ENCODE results near the gene RAB42.

Gene RAB42

DNA sequence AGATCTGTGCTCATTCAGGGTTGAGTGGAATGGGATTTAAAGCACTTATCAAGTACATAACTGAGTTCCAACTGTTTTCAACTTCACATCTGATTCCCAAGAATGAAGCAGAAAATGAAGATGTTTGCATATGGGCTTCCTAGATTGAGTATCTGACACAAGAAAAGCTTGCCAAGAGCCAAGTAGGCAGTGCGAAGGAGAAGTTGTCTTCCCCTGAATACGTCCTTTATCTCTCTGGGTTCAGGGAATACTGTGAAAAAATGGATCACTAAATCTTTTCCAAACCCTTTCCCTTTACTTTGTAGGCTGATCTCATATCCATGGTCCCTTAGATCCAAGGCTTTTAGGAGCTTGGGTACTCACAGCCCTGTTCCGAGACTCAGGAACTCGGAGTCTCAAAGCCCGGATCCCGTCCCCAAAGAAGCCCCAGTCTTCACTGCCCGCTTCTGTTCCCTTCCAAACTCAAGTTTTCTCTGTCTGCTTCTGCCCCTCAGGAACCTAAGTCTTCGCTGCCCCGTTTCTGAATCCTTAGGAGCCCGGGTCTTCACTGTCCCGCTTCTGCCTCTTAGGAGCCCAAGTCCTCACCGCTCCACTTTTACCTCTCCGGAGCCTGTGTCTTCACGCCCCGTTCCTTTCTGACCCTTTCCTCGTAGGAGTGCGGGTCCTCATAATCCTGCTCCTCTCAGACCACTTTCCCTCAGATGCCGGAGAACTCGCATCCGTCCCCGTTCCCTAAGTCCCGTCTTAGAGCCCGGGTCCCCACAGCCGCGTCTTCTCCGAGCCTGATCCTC, 50.2 kb downstream of the RAB42 start:
- no peaks in the 10 kb centered on the region for H3K36me3 ChIP-seq
- H3K27ac ChIP-seq, result peak overlapping the region; percentile 96
- H3K4me1 ChIP-seq (ENCODE audit: control insufficient read depth in 1 of 2, insufficient read depth in 1 of 2, low read depth in 1 of 2, low read length in 1 of 2), result peaks cover 33 to 38% of the 10 kb centered on the region in 2 experiments
- H3K27me3 ChIP-seq, result no peaks in the 10 kb centered on the region
- no peaks in the 10 kb centered on the region for H3K9me3 ChIP-seq
- TF ChIP-seq, protein P1, sequence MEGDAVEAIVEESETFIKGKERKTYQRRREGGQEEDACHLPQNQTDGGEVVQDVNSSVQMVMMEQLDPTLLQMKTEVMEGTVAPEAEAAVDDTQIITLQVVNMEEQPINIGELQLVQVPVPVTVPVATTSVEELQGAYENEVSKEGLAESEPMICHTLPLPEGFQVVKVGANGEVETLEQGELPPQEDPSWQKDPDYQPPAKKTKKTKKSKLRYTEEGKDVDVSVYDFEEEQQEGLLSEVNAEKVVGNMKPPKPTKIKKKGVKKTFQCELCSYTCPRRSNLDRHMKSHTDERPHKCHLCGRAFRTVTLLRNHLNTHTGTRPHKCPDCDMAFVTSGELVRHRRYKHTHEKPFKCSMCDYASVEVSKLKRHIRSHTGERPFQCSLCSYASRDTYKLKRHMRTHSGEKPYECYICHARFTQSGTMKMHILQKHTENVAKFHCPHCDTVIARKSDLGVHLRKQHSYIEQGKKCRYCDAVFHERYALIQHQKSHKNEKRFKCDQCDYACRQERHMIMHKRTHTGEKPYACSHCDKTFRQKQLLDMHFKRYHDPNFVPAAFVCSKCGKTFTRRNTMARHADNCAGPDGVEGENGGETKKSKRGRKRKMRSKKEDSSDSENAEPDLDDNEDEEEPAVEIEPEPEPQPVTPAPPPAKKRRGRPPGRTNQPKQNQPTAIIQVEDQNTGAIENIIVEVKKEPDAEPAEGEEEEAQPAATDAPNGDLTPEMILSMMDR (IDR thresholded peaks at IDR 0.05), result no peak
- H3K4me3 ChIP-seq (ENCODE audit: low read depth in 1 of 2, low read length in 1 of 2), result peak overlapping the region; percentile 84 to 95

DNA sequence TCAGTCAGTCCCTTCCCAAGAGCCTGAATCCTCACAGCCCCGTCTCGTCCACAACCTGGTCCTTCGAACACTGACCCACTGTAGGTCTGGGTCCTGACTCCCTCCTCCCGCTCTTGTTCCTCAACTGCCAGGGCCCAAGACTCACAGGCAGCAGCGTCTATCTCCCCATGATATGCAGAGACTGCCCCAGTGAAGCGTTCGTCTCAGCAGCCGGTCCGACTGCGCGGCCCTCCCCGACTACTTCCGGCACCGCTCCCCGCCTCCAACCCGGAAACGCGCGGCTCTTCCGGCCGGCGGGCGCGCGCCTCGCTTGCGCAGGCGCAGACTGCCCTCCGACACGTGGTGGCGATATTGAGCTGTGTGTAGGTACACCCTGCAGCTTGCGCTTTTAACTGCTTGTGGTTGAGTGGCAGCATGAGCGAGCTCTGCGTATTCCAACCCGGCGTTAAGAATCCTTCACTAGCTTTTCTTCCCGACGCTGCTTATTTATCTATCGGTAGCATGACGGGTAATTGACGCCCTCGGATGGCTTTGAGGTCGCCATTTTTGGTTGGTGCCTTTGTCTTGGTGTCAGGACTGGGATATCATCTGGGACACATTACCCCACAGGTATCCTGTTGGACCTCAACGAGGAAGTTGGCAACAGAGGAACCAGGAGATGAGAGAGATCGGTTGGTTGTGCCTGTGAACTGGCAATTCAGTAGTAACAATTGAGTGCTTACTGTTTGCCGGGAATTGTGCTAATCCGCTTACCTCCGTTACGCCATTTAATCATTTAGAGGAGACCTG, 51.0 kb downstream of the RAB42 start, which contains the start of gene TAF12:
Gene TAF12, minus strand, starts transcription at position 221 of the 789 bp plus-strand sequence. CDS start 20,986 bp downstream, outside the sequence.
- Histone ChIP-seq H3K27me3 (no peaks in the 10 kb centered on the region), H3K4me1 (ENCODE audit: control insufficient read depth in 1 of 2, insufficient read depth in 1 of 2, low read depth in 1 of 2, low read length in 1 of 2) (peaks cover 41 to 46% of the 10 kb centered on the region in 2 experiments), H3K36me3 (no peaks in the 10 kb centered on the region), H3K27ac (peak within 1 kb of the TSS; percentile 96), H3K9me3 (no peaks in the 10 kb centered on the region), H3K4me3 (ENCODE audit: low read depth in 1 of 2, low read length in 1 of 2) (peak within 1 kb of the TSS; percentile 84 to 95)
- TF ChIP-seq, protein P1 (IDR thresholded peaks at IDR 0.05), result peak; percentile 66

DNA sequence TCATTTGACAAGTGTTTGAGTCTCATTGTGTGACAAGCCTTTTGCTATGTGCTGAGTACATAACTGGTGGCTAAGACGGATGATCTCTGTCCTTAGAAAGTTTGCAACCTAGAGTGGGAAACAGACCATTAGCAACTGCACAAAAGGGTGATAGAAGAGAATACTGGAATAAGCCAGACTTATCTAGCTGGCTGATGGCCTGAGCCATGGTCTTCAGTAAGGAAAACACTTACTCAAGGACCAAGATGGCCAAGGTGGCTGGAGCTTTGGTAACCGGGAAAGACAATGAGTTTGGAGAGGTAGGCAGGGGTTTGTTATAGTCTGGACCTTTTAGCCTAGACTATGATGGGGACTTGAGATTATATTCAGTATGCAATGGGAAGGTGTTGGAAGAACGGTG, 52.4 kb downstream of the RAB42 start:
- Histone ChIP-seq H3K4me3 (ENCODE audit: low read depth in 1 of 2, low read length in 1 of 2) (no peak overlapping the region), H3K27ac (peak overlapping the region; percentile 96)
- TF ChIP-seq, protein P1 (IDR thresholded peaks at IDR 0.05), result no peak

More for the DNA sequence above, 52.4 kb downstream of the RAB42 start:
- Histone ChIP-seq H3K9me3 (no peaks in the 10 kb centered on the region), H3K27me3 (no peaks in the 10 kb centered on the region), H3K36me3 (no peaks in the 10 kb centered on the region), H3K4me1 (ENCODE audit: control insufficient read depth in 1 of 2, insufficient read depth in 1 of 2, low read depth in 1 of 2, low read length in 1 of 2) (peaks cover 54 to 56% of the 10 kb centered on the region in 2 experiments)

Data from neutrophil (primary cell).